Measurements from ENCODE around the gene STAT5B. TPM values are rescaled to one million over a fixed set of nuclear protein-coding genes. Genes with fewer than 3 reads are reported as not detected.

The STAT5B gene
- total RNA-seq, 1 donor from 2014 or later, result 67.9 TPM

GRCh38 chr17:42180922-42181850 is 95.0 kb downstream of the STAT5B start, which contains the start of gene KCNH4:
KCNH4 (minus strand) TSS chr17:42181142; CDS start chr17:42180945, 197 bp downstream.
- TF ChIP-seq, protein P1, sequence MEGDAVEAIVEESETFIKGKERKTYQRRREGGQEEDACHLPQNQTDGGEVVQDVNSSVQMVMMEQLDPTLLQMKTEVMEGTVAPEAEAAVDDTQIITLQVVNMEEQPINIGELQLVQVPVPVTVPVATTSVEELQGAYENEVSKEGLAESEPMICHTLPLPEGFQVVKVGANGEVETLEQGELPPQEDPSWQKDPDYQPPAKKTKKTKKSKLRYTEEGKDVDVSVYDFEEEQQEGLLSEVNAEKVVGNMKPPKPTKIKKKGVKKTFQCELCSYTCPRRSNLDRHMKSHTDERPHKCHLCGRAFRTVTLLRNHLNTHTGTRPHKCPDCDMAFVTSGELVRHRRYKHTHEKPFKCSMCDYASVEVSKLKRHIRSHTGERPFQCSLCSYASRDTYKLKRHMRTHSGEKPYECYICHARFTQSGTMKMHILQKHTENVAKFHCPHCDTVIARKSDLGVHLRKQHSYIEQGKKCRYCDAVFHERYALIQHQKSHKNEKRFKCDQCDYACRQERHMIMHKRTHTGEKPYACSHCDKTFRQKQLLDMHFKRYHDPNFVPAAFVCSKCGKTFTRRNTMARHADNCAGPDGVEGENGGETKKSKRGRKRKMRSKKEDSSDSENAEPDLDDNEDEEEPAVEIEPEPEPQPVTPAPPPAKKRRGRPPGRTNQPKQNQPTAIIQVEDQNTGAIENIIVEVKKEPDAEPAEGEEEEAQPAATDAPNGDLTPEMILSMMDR (IDR thresholded peaks at IDR 0.05), result peak; percentile 54
- H3K27me3 ChIP-seq (ENCODE audit: low read depth), result peaks cover 26% of the 10 kb centered on the region
- ATAC-seq, result peak; percentile 67 to 78

GRCh38 chr17:42180411-42180921 is 95.7 kb downstream of the STAT5B start:
- ATAC-seq (no peak), DNase-seq (no peak)
- peaks cover 26% of the 10 kb centered on the region for H3K27me3 ChIP-seq (ENCODE audit: low read depth)
- H3K4me1 ChIP-seq, result peaks cover 39% of the 10 kb centered on the region
- TF ChIP-seq, protein P1 (IDR thresholded peaks at IDR 0.05), result no peak
- H3K4me3 ChIP-seq, result peak overlapping the region; percentile 51
- H3K36me3 ChIP-seq, result no peaks in the 10 kb centered on the region
- intact Hi-C loops (cut with DNase I), result no loop called here
- H3K9me3 ChIP-seq, result no peaks in the 10 kb centered on the region
- no peak overlapping the region for H3K27ac ChIP-seq

More at GRCh38 chr17:42180922-42181850, 95.0 kb downstream of the STAT5B start, which contains the start of gene KCNH4:
- Histone ChIP-seq H3K4me3 (peak within 1 kb of the TSS; percentile 51), H3K4me1 (peaks cover 39% of the 10 kb centered on the region), H3K9me3 (no peaks in the 10 kb centered on the region), H3K36me3 (no peaks in the 10 kb centered on the region), H3K27ac (no peak within 1 kb of the TSS)
- DNase-seq, result peak; percentile 91
- intact Hi-C loops (cut with DNase I), result no loop called here

- no peak overlapping the region for H3K4me3 ChIP-seq
- DNase-seq (no peak), ATAC-seq (no peak)
- no peaks in the 10 kb centered on the region for H3K36me3 ChIP-seq
- H3K27ac ChIP-seq, result no peak overlapping the region
- peaks cover 39% of the 10 kb centered on the region for H3K4me1 ChIP-seq
- peaks cover 26% of the 10 kb centered on the region for H3K27me3 ChIP-seq (ENCODE audit: low read depth)
- TF ChIP-seq, protein P1 (IDR thresholded peaks at IDR 0.05), result no peak
- intact Hi-C loops (cut with DNase I), result no loop called here
- H3K9me3 ChIP-seq, result no peaks in the 10 kb centered on the region
Measured at GRCh38 chr17:42179911-42180410, 96.2 kb downstream of the STAT5B start.

- H3K27ac ChIP-seq, result no peak overlapping the region
- no peaks in the 10 kb centered on the region for H3K9me3 ChIP-seq
- TF ChIP-seq, protein P1 (IDR thresholded peaks at IDR 0.05), result no peak
- no peak for DNase-seq
- H3K4me3 ChIP-seq, result no peak overlapping the region
- peaks cover 26% of the 10 kb centered on the region for H3K27me3 ChIP-seq (ENCODE audit: low read depth)
- intact Hi-C loops (cut with DNase I), result no loop called here
- H3K36me3 ChIP-seq, result no peaks in the 10 kb centered on the region
- peaks cover 33% of the 10 kb centered on the region for H3K4me1 ChIP-seq
- ATAC-seq, result no peak
Measured at GRCh38 chr17:42179335-42179734, 96.9 kb downstream of the STAT5B start.

DNA sequence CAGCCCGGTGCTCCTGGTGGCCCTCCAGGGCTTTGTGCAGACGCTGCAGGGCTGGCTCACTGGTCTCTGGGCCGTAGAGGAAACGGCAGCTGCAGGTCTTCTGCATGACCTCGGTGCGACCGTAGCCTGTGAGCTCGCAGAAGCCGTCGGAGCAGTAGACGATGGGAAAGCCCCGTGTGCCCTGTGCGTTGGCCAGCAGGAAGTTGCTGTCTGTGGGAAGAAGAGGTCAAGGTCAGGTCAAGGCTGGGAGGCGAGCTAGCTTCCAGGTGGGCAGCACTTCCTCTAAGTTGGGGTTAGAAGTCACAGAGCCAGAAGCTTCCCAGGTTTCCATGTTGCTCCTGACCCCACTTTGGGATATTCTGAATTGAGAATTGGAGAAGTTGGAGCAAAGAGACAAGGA is 97.4 kb downstream of the STAT5B start:
- Histone ChIP-seq H3K36me3 (no peaks in the 10 kb centered on the region), H3K9me3 (no peaks in the 10 kb centered on the region), H3K4me1 (peaks cover 27% of the 10 kb centered on the region), H3K4me3 (no peak overlapping the region), H3K27ac (no peak overlapping the region), H3K27me3 (ENCODE audit: low read depth) (peaks cover 26% of the 10 kb centered on the region)
- TF ChIP-seq, protein P1 (IDR thresholded peaks at IDR 0.05), result no peak
- intact Hi-C loops (cut with DNase I), result no loop called here
- DNase-seq, result no peak
- ATAC-seq, result no peak
